Pancreas (tissue), 10 donors: ENCODE measurements around the gene C1QTNF3. TPM values are rescaled to one million over a fixed set of nuclear protein-coding genes. Genes with fewer than 3 reads are reported as not detected.

Source experiments
- ATAC-seq, 4 donors: fragments of 200-7000 bp; cut with Tn5 transposase; one replicate each; pipeline versions ENCODE4 v1.8.0 to v1.9.1; 2020; ENCODE audit warnings: mild to moderate bottlenecking in 4 of 4, moderate library complexity in 4 of 4
- DNase-seq, 6 donors: peaks; one replicate each; pipeline ENCODE4 v3.0.0-alpha.2; 2020
- FAIRE-seq: peaks from 2 replicates; lab custom pipeline; 2012; peaks lifted over from hg19 to GRCh38; lab: Jason Lieb, UNC
- H3K27ac ChIP-seq, 4 donors: fragments of 200-600 bp; sonication (generic); 1 replicate in 3 of 4; 2 replicates in 1 of 4; pipeline versions ENCODE4 v1.5.0 to v1.8.0; 2020
- H3K27me3 ChIP-seq, 4 donors: fragments of 200-600 bp; one replicate each; pipeline ENCODE4 v1.8.0; 2021
- H3K36me3 ChIP-seq, 3 donors: fragments of 200-600 bp; sonication (generic) in 1 of 3; one replicate each; pipeline versions ENCODE4 v1.5.0 to v1.8.0; 2020 to 2021
- H3K4me1 ChIP-seq, 3 donors: fragments of 200-600 bp; one replicate each; pipeline ENCODE4 v1.8.0; 2021
- H3K4me3 ChIP-seq, 4 donors: fragments of 200-600 bp; sonication (generic) in 2 of 4; one replicate each; pipeline versions ENCODE4 v1.5.0 to v1.8.0; 2020 to 2021
- H3K9me3 ChIP-seq, 4 donors: fragments of 200-600 bp; one replicate each; pipeline ENCODE4 v1.8.0; 2021
- WGBS, 2 donors: extraction: QIAGEN DNeasy Blood & Tissue Kit; methylation state at CpG; one replicate each; pipeline ENCODE4 v1.1.7; 2013; 5-methylcytosine and 5-hydroxymethylcytosine counted together
- intact Hi-C, 3 donors: fragments of 100-400 bp; cut with DNase I; formaldehyde crosslinking; loops; one replicate each; pipeline versions ENCODE4 v1.11.1 to v1.14.2; 2022
- polyA plus RNA-seq, 2 donors: library from polyadenylated mRNA; stranded (reverse); fragments of 200-250 nt; gene quantifications; one replicate each; pipeline ENCODE4 v1.2.3, GENCODE V29; 2013
- total RNA-seq, 6 donors: library from RNA; stranded (reverse); fragmentation: NEBNext Ultra II Directional in 4 of 6; extraction: Animal tissue kit (Norgen Biotek cat#: 25700) in 4 of 6; gene quantifications; one replicate each; pipeline versions ENCODE4 v1.2.1 to v1.2.4, GENCODE V29; 2021 to 2023
- TF ChIP-seq, protein P1 (sequence below), 4 donors: fragments of 200-600 bp; sonication (generic) in 3 of 4; IDR thresholded peaks; one replicate each; pipeline versions ENCODE4 v1.5.0 to v1.8.0; 2021; ENCODE audit warnings: antibody characterized with exemption in 4 of 4
- donor health status: healthy with polysubstance abuse.
- donor health status: DM: no; HTN: no; CAD: no; lungs with moderate emphysema.
- donor health status: DM: no; HTN: no; CAD: no.
- donor health status: control.
- donor health status: control.
- donor health status: Bipolar disorder and iron deficiency.
- donor health status: DM: yes; HTN: yes; CAD: no.
- donor health status: DM: no; HTN: no; CAD: no.
- donor health status: DM: no; HTN: no; CAD: no.
- donor health status: DM: yes; HTN: yes; CAD: no.

C1QTNF3 gene
- total and polyA plus RNA-seq, 8 donors = 2.0 to 11.7 (median 3.1) TPM

DNA sequence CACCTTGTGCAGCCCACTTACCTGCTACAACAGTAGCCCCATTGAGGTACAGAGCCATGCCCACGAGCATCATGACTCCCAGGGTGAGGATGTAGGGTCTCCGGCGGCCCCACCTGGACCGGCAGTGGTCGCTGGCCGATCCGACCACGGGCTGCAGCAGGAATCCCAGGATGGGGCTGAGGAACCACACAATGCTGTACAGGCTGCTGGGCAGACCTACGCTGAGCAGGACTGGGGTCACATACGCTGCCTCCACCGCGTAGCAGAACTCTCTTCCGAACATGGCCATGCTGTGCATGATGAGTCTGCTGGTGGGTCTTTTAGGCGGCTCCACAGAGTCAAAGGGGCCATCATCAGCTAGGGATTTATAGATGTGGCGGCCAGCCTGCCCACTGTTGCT is 58.8 kb downstream of the C1QTNF3 start:
- WGBS, 2 donors = 97 to 99% methylated on average over 15 of the region's 15 CpGs
- Histone ChIP-seq H3K4me1 (peaks cover 0 to 14% (median 12%) of the 10 kb centered on the region in 3 donors), H3K27me3 (no peaks in the 10 kb centered on the region), H3K27ac (no peak overlapping the region), H3K9me3 (no peaks in the 10 kb centered on the region), H3K4me3 (no peak overlapping the region), H3K36me3 (peaks cover 0 to 22% (median 5%) of the 10 kb centered on the region in 3 donors)
- ATAC-seq (peak in 2 of 4 donors; percentile 7 to 13), DNase-seq (peak in 2 of 6 donors; percentile 37 to 49), FAIRE-seq (no peak)
- intact Hi-C loops = no loop called here
- TF ChIP-seq, protein P1, sequence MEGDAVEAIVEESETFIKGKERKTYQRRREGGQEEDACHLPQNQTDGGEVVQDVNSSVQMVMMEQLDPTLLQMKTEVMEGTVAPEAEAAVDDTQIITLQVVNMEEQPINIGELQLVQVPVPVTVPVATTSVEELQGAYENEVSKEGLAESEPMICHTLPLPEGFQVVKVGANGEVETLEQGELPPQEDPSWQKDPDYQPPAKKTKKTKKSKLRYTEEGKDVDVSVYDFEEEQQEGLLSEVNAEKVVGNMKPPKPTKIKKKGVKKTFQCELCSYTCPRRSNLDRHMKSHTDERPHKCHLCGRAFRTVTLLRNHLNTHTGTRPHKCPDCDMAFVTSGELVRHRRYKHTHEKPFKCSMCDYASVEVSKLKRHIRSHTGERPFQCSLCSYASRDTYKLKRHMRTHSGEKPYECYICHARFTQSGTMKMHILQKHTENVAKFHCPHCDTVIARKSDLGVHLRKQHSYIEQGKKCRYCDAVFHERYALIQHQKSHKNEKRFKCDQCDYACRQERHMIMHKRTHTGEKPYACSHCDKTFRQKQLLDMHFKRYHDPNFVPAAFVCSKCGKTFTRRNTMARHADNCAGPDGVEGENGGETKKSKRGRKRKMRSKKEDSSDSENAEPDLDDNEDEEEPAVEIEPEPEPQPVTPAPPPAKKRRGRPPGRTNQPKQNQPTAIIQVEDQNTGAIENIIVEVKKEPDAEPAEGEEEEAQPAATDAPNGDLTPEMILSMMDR (IDR thresholded peaks at IDR 0.05) = no peak

DNA sequence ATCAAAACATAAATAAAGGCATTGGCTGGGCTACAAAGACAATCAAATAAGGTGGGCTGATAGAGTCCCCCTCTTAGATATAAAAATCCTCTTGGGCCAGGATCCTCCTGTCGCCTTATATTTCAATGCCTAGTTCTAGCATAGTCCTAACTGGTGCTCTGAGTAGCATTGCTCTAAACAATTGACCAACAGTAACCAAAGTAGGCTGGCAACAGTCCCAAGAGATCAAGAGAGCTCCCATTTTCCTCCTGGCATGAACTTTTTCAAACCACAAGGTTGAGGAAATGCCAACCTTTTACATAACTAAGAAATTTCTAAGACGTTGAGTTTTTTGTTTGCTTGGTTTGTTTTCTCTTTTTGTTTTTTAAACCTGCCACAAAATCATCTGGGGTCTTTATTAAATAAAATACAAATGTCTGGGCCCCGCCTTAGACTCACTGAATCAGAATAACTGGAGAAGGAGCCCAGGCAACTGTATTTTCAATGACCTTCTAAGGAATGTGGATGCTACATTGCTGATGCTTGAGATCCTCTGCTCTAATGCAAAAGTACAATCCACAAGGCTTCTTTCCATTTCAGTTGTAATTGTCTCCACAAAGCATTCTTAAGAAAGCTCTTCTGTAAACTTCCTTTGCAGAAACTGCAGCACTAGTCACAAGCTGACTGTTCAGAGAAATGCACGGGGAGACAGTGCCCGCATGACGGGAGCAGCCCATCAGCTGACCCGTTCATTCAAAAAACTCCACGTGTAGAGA is 61.4 kb downstream of the C1QTNF3 start:
- no peak for ATAC-seq
- intact Hi-C loops = no loop called here
- no peak for FAIRE-seq
- Histone ChIP-seq H3K4me3 (no peak overlapping the region), H3K27me3 (no peaks in the 10 kb centered on the region), H3K9me3 (no peaks in the 10 kb centered on the region), H3K36me3 (no peaks in the 10 kb centered on the region), H3K4me1 (peaks cover 0 to 14% (median 12%) of the 10 kb centered on the region in 3 donors), H3K27ac (no peak overlapping the region)
- TF ChIP-seq, protein P1 (IDR thresholded peaks at IDR 0.05) = no peak
- 87% methylated on average over 8 of the region's 8 CpGs for WGBS, 2 donors
- DNase-seq = no peak

DNA sequence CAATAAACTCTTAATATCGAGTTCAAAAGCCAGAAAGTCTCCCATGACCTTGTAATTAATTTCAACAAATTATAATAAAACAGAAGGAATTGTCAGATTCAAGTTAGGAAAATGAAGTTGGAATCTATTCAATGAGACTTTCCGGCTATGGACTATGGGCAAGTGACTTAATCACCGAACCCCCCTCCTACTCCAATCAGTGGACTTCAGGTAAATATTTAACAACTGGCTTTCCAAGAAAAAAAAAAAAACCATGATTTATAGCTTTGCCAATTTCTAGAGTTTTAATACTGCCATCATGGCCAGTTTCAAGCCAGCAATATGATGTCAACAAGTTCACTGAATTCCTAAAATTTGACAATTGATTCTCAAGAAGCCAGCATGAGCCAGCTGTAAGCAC is 63.0 kb downstream of the C1QTNF3 start:
- WGBS, 2 donors = 10 to 16% methylated on average over 3 of the region's 3 CpGs
- TF ChIP-seq, protein P1 (IDR thresholded peaks at IDR 0.05) = no peak
- DNase-seq (no peak), ATAC-seq (peak in 2 of 4 donors; percentile 61 to 63), FAIRE-seq (no peak)
- no peaks in the 10 kb centered on the region for H3K36me3 ChIP-seq
- peaks cover 0 to 14% (median 12%) of the 10 kb centered on the region in 3 donors for H3K4me1 ChIP-seq
- no peaks in the 10 kb centered on the region for H3K9me3 ChIP-seq
- intact Hi-C loops = no loop called here
- H3K4me3 ChIP-seq = no peak overlapping the region
- no peak overlapping the region for H3K27ac ChIP-seq
- H3K27me3 ChIP-seq = no peaks in the 10 kb centered on the region

DNA sequence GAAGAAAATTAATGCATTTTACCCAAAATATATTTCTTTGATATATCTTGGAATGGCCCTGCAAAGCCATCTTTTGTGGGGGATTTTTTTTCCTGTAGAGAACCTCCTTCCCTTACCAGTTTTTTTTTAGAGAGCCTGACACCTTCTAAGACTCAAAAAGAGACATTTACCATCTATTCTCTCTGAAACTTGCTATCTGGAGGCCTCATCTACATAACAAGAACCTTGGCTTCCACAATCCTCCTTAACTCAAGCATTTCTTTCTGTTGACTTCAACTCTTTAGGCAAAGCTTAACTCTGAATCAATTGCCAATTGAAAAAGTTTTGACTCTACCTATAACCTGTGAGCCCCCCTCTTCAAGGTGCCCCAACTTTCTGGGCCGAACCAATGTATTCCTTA is 64.7 kb downstream of the C1QTNF3 start:
- FAIRE-seq (no peak), ATAC-seq (no peak), DNase-seq (no peak)
- no peak overlapping the region for H3K4me3 ChIP-seq
- 76 to 77% methylated on average over 1 of the region's 1 CpG for whole genome bisulfite sequencing, 2 donors
- TF ChIP-seq, protein P1 (IDR thresholded peaks at IDR 0.05) = no peak
- peaks cover 0 to 6% (median 4%) of the 10 kb centered on the region in 3 donors for H3K4me1 ChIP-seq
- H3K36me3 ChIP-seq = no peaks in the 10 kb centered on the region
- H3K27ac ChIP-seq = no peak overlapping the region
- intact Hi-C loops = no loop called here
- no peaks in the 10 kb centered on the region for H3K9me3 ChIP-seq
- H3K27me3 ChIP-seq = no peaks in the 10 kb centered on the region

DNA sequence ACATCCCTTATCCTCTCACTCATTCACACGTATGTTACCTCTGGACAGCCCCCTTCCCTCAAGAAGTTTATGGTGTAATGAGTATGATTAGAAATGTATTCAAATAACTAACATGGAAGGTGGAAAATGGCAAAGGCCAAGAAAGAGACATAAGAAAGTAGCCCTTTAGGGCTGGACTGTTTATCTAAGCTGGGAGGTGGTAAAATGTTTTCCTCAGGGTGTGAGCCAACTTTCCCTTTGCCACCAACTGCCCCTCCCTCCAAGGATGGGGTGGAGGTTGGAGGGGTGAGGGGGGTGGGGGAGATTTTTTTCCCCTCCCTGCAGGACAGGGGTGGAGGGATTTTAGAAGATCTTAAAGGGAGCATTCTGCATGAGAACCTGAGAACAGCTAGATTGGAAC is 66.7 kb downstream of the C1QTNF3 start:
- WGBS, 2 donors = 84 to 86% methylated on average over 1 of the region's 1 CpG
- no peak for DNase-seq
- H3K27me3 ChIP-seq = no peaks in the 10 kb centered on the region
- H3K36me3 ChIP-seq = no peaks in the 10 kb centered on the region
- FAIRE-seq = no peak
- ATAC-seq = no peak
- no peak overlapping the region for H3K27ac ChIP-seq
- H3K4me1 ChIP-seq = peaks cover 0 to 3% (median 0%) of the 10 kb centered on the region in 3 donors
- intact Hi-C loops = no loop called here
- H3K4me3 ChIP-seq = no peak overlapping the region
- no peaks in the 10 kb centered on the region for H3K9me3 ChIP-seq
- TF ChIP-seq, protein P1 (IDR thresholded peaks at IDR 0.05) = no peak
